K562 (cell line): ENCODE measurements around the gene DNAH9. TPM values are rescaled to one million over a fixed set of nuclear protein-coding genes. Genes with fewer than 3 reads are reported as not detected.

ENCODE experiments used
- ATAC-seq: fragments of 200-7000 bp; cut with Tn5 transposase; 3 replicates; pipeline ENCODE4 v1.9.1; 2020; ENCODE audit warnings: moderate library complexity
- BruUV-seq: library from RNA; stranded (reverse); fragments of 400-500 nt; replicated peaks from 2 replicates; lab custom pipeline; 2021; lab: Mats Ljungman, UMichigan
- CTCF ChIA-PET: fragments of 300-600 bp; formaldehyde crosslinking; extraction: SDS; loops from one replicate; lab custom pipeline; 2021; ENCODE audit warnings: low intra/inter-chr PET ratio; lab: Yijun Ruan, JAX
- POLR2A ChIA-PET: fragments of 300-600, 350-650 bp; sonication (Branson Sonifier 250); formaldehyde crosslinking; extraction: SDS; loops from one replicate; lab custom pipeline; 2021; ENCODE audit warnings: antibody characterized with exemption, inconsistent platforms; lab: Yijun Ruan, JAX
- DNase-seq, 4 experiments: peaks; one replicate each; pipeline versions ENCODE4 v3.0.0 to v3.0.0-alpha.2; 2011 to 2018; ENCODE audit warnings: low spot score in 3 of 4, mixed read lengths in 3 of 4; ENCODE audit errors: extremely low read depth in 1 of 4
- FAIRE-seq: peaks from 2 replicates; lab custom pipeline; 2011; peaks lifted over from hg19 to GRCh38; lab: Jason Lieb, UNC
- H2AFZ ChIP-seq: 2 replicates; pipeline ENCODE4 v1.6.0; 2011; ENCODE audit warnings: low read depth, low read length, control low read depth, inconsistent platforms
- H3K27ac ChIP-seq: fragments of 200-600 bp; 3 replicates; pipeline ENCODE4 v1.8.0; 2011; ENCODE audit warnings: low read depth, mild to moderate bottlenecking, control low read depth, inconsistent platforms, low read length, moderate library complexity, mixed read lengths; ENCODE audit errors: extremely low read depth
- H3K27me3 ChIP-seq, 2 experiments: fragments of 300-600 bp in 1 of 2; 2 replicates in 1 of 2; 3 replicates in 1 of 2; pipeline versions ENCODE4 v1.6.0 to v1.8.0; 2011; ENCODE audit warnings: inconsistent platforms in 2 of 2, low read length in 2 of 2, mild to moderate bottlenecking in 1 of 2, mixed read lengths in 1 of 2, moderate library complexity in 1 of 2; ENCODE audit not compliant: control insufficient read depth in 2 of 2, insufficient read depth in 2 of 2
- H3K36me3 ChIP-seq: fragments of 300-600 bp; 3 replicates; pipeline ENCODE4 v1.8.0; 2011; ENCODE audit warnings: mild to moderate bottlenecking, low read length, inconsistent platforms; ENCODE audit not compliant: control insufficient read depth, insufficient read depth
- H3K4me1 ChIP-seq, 2 experiments: fragments of 200-600 bp in 1 of 2; replicated peaks in 1 of 2; 2 replicates in 1 of 2; 3 replicates in 1 of 2; pipeline versions ENCODE4 v1.5.1 to v1.8.0; 2011; ENCODE audit warnings: inconsistent platforms in 2 of 2, low read length in 2 of 2, mild to moderate bottlenecking in 1 of 2, mixed read lengths in 1 of 2, moderate library complexity in 1 of 2; ENCODE audit not compliant: control insufficient read depth in 2 of 2, insufficient read depth in 2 of 2
- H3K4me2 ChIP-seq: 2 replicates; pipeline ENCODE4 v1.6.1; 2011; ENCODE audit warnings: low read length, control low read depth, inconsistent platforms, mixed read lengths; ENCODE audit not compliant: insufficient read depth
- H3K4me3 ChIP-seq: fragments of 200-600 bp; sonication (generic), shearing (Covaris generic); 2 replicates; pipeline ENCODE4 v1.5.1; 2016; ENCODE audit warnings: control low read depth, inconsistent platforms
- H3K79me2 ChIP-seq: fragments of 200-600 bp; 3 replicates; pipeline ENCODE4 v1.8.0; 2011; ENCODE audit warnings: low read length, inconsistent platforms; ENCODE audit not compliant: control insufficient read depth, insufficient read depth
- H3K9ac ChIP-seq, 2 experiments: 2 replicates each; pipeline versions ENCODE4 v1.6.0 to v1.6.1; 2011; ENCODE audit warnings: low read depth in 2 of 2, low read length in 2 of 2, control low read depth in 1 of 2, inconsistent platforms in 1 of 2, mild to moderate bottlenecking in 1 of 2, mixed read lengths in 1 of 2; ENCODE audit not compliant: insufficient read depth in 1 of 2
- H3K9me1 ChIP-seq: one replicate; pipeline ENCODE4 v1.6.0; 2011; ENCODE audit warnings: inconsistent platforms, mild to moderate bottlenecking, low read length, moderate library complexity; ENCODE audit not compliant: control insufficient read depth, insufficient read depth
- H3K9me3 ChIP-seq: replicated peaks from 2 replicates; pipeline ENCODE4 v1.5.1; 2011; ENCODE audit warnings: low read depth, low read length, inconsistent platforms; ENCODE audit not compliant: control insufficient read depth, insufficient read depth
- H4K20me1 ChIP-seq: replicated peaks from 2 replicates; pipeline ENCODE4 v1.6.1; 2011; ENCODE audit warnings: low read length, inconsistent platforms, mixed read lengths; ENCODE audit not compliant: control insufficient read depth, insufficient read depth
- DIDO1 ChIP-seq: fragments of 450-650 bp; IDR thresholded peaks from 2 replicates; pipeline ENCODE4 v1.6.1; 2016; ENCODE audit warnings: low read depth, missing biosample characterization, missing genetic modification characterization
- GTF2E2 ChIP-seq: fragments of 200-800 bp; sonication (Bioruptor generic); IDR thresholded peaks from 2 replicates; pipeline ENCODE4 v1.6.1; 2016; ENCODE audit warnings: missing genetic modification characterization, missing compliant biosample characterization
- MAFG ChIP-seq: fragments of 450-650 bp; conservative IDR thresholded peaks from 2 replicates; pipeline ENCODE4 v1.6.1; 2016; ENCODE audit warnings: missing genetic modification characterization, missing compliant biosample characterization
- NFYB ChIP-seq: IDR thresholded peaks from 2 replicates; pipeline ENCODE4 v1.6.1; 2011; ENCODE audit warnings: mild to moderate bottlenecking, moderate library complexity; ENCODE audit not compliant: insufficient read length; ENCODE audit errors: extremely low read depth
- RBBP5 ChIP-seq: fragments of 200-600 bp; sonication (generic); IDR thresholded peaks from 2 replicates; pipeline ENCODE4 v1.6.1; 2012; ENCODE audit warnings: borderline replicate concordance, mild to moderate bottlenecking, low read length, control low read depth, inconsistent platforms; ENCODE audit not compliant: insufficient read depth, poor library complexity, severe bottlenecking
- SMARCB1 ChIP-seq: IDR thresholded peaks from 2 replicates; pipeline ENCODE4 v1.6.1; 2011; ENCODE audit warnings: improper control_type of control experiment, low read depth; ENCODE audit not compliant: insufficient read length
- WGBS: fragments of 100-300 bp; shearing (Covaris generic); methylation state at CpG from one replicate; pipeline ENCODE4 v1.1.6; 2016; ENCODE audit warnings: low coverage, mixed read lengths; ENCODE audit not compliant: insufficient coverage; ENCODE audit errors: missing lambda C conversion rate; 5-methylcytosine and 5-hydroxymethylcytosine counted together
- in situ Hi-C: fragments of 300-500 bp; cut with MboI; formaldehyde crosslinking; loops from 4 replicates; pipeline ENCODE4 v1.15.0; 2018; ENCODE audit warnings: inconsistent platforms, mixed read lengths
- intact Hi-C: fragments of 100-400 bp; cut with micrococcal nuclease; formaldehyde crosslinking; loops from 2 replicates; pipeline ENCODE4 v1.14.2; 2022
- polyA plus RNA-seq, 8 experiments: library from polyadenylated mRNA; depleted of rRNA in 4 of 8; stranded (reverse) in 5 of 8; unstranded in 3 of 8; fragments of >200 nt; fragmentation: Nextera tagmentation in 2 of 8; fragmentation: Illumina TruSeq in 1 of 8; extraction: Ambion mirVana in 2 of 8; extraction: Trizol in 1 of 8; gene quantifications; 2 replicates each; pipeline versions ENCODE4 v1.2.1 to v1.2.3, GENCODE V29; 2011 to 2014; ENCODE audit warnings: inconsistent platforms in 1 of 8, missing spikeins in 1 of 8
- total RNA-seq, 7 experiments: library from RNA; depleted of rRNA in 6 of 7; stranded (reverse); fragments of >200 nt in 6 of 7; fragmentation: Illumina TruSeq in 2 of 7; extraction: Trizol in 2 of 7; gene quantifications; 2 replicates each; pipeline versions ENCODE4 v1.2.1 to v1.2.3, GENCODE V29; 2011 to 2021; ENCODE audit warnings: low replicate concordance in 1 of 7
- TF ChIP-seq, protein P1 (sequence below): fragments of 450-650 bp; IDR thresholded peaks from 2 replicates; pipeline ENCODE4 v1.6.1; 2016; ENCODE audit warnings: antibody characterized with exemption
- TF ChIP-seq, protein P2 (sequence below): sonication (generic); formaldehyde crosslinking; IDR thresholded peaks from 2 replicates; pipeline ENCODE4 v1.5.0; 2020; ENCODE audit warnings: missing genetic modification reagents
- TF ChIP-seq, protein P3 (sequence below): fragments of 250-450 bp; sonication (Bioruptor Pico); IDR thresholded peaks from 2 replicates; pipeline ENCODE4 v1.4.0; 2020; ENCODE audit warnings: borderline replicate concordance

The DNAH9 gene
- total and polyA plus RNA-seq, 9 of the 15 experiments (the other 6 are each of a cell fraction or from before 2014, with no cell fraction given) = not detected

DNA sequence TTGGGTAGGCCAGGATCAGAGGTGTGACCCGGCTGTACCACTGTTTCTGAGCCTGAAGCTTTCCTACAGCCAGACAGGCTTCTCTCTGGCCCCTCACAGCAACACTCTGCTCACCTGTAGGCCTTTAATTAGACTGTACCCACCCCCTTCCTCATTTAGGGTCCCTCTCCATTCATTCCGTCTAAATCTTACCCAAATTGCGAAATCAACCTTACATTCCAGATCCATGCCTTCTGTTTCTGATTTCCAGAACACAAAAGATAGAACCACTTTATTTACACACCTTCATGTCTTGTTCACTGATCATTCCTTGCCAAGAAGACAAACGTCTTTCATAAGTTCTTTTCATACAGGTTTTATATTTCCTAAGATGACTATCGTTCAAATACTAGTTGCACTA is 238.2 kb downstream of the DNAH9 start:
- H3K4me1 ChIP-seq = no peaks in the 10 kb centered on the region
- H3K4me3 ChIP-seq = no peak overlapping the region

More for the DNA sequence above, 238.2 kb downstream of the DNAH9 start:
- POLR2A ChIA-PET = no interaction called here
- no peak overlapping the region for H3K27ac ChIP-seq
- H3K9ac ChIP-seq = no peak overlapping the region
- 0% methylated on average over 5 of the region's 5 CpGs for WGBS
- in situ Hi-C loops = no loop called here
- FAIRE-seq (no peak), ATAC-seq (no peak), DNase-seq (no peak)
- TF ChIP-seq DIDO1 (tag) (no peak), MAFG (tag) (no peak), SMARCB1 (no peak), RBBP5 (no peak), NFYB (no peak), GTF2E2 (tag) (no peak)
- TF ChIP-seq, protein P1, sequence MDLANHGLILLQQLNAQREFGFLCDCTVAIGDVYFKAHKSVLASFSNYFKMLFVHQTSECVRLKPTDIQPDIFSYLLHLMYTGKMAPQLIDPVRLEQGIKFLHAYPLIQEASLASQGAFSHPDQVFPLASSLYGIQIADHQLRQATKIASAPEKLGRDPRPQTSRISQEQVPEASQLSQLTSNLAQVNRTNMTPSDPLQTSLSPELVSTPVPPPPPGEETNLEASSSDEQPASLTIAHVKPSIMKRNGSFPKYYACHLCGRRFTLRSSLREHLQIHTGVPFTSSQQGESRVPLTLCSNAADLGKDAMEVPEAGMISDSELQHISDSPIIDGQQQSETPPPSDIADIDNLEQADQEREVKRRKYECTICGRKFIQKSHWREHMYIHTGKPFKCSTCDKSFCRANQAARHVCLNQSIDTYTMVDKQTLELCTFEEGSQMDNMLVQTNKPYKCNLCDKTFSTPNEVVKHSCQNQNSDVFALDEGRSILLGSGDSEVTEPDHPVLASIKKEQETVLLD = no peak
- TF ChIP-seq, protein P2, sequence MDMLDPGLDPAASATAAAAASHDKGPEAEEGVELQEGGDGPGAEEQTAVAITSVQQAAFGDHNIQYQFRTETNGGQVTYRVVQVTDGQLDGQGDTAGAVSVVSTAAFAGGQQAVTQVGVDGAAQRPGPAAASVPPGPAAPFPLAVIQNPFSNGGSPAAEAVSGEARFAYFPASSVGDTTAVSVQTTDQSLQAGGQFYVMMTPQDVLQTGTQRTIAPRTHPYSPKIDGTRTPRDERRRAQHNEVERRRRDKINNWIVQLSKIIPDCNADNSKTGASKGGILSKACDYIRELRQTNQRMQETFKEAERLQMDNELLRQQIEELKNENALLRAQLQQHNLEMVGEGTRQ = no peak
- TF ChIP-seq, protein P3, sequence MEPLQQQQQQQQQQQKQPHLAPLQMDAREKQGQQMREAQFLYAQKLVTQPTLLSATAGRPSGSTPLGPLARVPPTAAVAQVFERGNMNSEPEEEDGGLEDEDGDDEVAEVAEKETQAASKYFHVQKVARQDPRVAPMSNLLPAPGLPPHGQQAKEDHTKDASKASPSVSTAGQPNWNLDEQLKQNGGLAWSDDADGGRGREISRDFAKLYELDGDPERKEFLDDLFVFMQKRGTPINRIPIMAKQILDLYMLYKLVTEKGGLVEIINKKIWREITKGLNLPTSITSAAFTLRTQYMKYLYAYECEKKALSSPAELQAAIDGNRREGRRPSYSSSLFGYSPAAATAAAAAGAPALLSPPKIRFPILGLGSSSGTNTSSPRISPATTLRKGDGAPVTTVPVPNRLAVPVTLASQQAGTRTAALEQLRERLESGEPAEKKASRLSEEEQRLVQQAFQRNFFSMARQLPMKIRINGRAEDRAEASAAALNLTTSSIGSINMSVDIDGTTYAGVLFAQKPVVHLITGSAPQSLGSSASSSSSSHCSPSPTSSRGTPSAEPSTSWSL (CRISPR knock-in tag) = no peak
- H3K4me2 ChIP-seq = no peak overlapping the region
- H3K27me3 ChIP-seq = peaks cover 0 to 5% of the 10 kb centered on the region in 2 experiments; a peak in 2 of 5 replicates
- H3K79me2 ChIP-seq = no peaks in the 10 kb centered on the region
- H3K9me1 ChIP-seq = no peaks in the 10 kb centered on the region
- no TSS peak for BruUV-seq
- H2AFZ ChIP-seq = no peak overlapping the region
- intact Hi-C loops = no loop called here
- H3K36me3 ChIP-seq = no peaks in the 10 kb centered on the region
- no peaks in the 10 kb centered on the region for H4K20me1 ChIP-seq
- H3K9me3 ChIP-seq = no peaks in the 10 kb centered on the region
- CTCF ChIA-PET = no interaction called here
